Myocyte (in vitro differentiated cells): ENCODE measurements around the gene BPGM. TPM values are rescaled to one million over a fixed set of nuclear protein-coding genes. Genes with fewer than 3 reads are reported as not detected.
A peak's percentile ranks its signal among the peaks of the same experiment; 100 is the strongest.

Experiments
- DNase-seq: peaks from one replicate; pipeline ENCODE4 v3.0.0-alpha.2; 2012; ENCODE audit warnings: low read depth
- polyA plus RNA-seq: library from polyadenylated mRNA; unstranded; fragments of >200 nt; gene quantifications from one replicate; pipeline ENCODE4 v1.2.1, GENCODE V29; 2012; ENCODE audit warnings: missing spikeins
- total RNA-seq: library from RNA; depleted of rRNA; stranded (reverse); fragments of >200 nt; gene quantifications from 2 replicates; pipeline ENCODE4 v1.2.3, GENCODE V29; 2014

The BPGM gene
- total RNA-seq = 34.0 and 45.0 TPM in 2 replicates
- polyA plus RNA-seq = 43.4 TPM

DNA sequence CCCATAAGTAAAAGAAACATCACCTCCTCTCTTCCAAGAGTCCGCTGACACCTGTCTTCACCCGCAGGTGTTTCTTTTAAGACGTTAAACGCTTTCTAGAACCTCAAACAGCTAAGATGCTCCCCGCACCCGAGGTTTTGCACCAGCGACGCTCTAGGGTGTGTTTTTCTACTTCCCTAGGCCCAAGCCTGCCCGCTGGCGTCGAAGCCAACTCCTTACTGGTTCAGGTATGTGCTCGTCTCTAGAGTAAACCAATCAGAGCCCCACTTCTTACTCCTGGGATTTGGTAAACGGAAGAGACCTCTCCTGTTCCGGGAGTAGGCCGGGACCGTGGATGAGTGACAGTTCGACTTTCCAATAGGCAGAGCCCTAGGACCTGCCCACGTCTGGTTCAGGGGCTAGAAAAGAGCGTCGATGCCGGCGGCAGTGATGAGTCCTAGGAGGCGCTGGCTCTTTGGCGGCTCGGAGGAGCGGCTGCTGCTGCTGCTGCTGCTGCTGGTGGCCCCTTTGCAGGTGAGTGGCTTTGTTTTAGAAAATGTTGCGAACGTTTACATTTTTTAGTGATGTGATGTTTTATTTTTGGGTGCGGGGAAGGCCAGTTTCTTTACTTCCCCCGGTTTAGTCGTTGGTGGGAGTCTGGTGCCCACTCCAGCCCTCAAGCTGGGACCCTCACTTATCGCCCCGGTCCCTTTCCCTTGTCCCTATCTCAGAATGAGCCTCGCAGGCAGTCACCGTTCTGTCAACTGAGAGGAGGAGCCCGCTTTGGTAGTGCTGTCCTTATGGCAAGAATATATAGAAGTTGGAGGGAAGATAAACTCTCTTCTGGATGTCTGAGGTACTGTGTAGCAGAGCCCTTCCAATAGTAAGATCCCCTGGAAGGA is at the start of gene BPGM:
BPGM (plus strand) TSS at position 429 of the 881 bp plus-strand sequence. CDS start 14,655 bp downstream, outside the sequence.
- peak; percentile 100 for DNase-seq

DNA sequence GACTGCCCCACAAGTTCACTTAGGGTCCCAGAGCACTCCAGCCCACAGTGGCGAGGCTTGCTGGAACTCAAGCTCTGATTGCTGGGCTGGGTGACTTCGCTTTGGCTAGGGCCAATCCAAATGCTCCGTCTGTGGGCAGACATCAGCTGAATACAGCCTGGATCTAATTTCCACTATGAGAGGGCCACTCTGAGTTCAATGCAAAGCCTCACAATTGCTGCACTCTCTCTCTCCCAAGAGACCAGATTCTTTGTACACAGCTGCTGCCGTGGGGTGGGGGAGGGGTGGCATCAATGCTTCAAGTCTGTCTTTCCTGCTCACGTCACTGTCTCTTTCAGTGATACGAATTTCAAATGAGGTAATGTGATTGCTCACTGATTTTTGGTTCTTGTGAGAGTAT is 47.3 kb upstream of the BPGM start:
- DNase-seq = peak; percentile 55

DNA sequence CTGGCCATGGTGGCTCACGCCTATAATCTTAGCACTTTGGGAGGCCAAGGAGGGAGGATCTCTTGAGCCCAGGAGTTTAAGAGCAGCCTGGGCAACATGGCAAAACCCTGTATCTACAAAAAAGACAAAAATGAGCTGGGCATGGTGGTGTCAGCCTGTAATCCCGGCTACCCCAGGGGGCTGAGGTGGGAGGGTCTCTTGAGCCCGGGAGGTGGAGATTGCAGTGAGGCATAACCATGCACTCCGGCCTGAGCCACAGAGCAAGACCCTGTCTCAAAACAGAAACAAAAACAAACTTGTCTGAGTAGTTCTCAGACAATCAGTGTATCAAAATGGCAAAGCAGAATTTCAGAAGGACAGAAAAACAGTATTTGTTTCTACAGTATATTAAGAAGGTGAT is 45.2 kb upstream of the BPGM start:
- no peak for DNase-seq

DNA sequence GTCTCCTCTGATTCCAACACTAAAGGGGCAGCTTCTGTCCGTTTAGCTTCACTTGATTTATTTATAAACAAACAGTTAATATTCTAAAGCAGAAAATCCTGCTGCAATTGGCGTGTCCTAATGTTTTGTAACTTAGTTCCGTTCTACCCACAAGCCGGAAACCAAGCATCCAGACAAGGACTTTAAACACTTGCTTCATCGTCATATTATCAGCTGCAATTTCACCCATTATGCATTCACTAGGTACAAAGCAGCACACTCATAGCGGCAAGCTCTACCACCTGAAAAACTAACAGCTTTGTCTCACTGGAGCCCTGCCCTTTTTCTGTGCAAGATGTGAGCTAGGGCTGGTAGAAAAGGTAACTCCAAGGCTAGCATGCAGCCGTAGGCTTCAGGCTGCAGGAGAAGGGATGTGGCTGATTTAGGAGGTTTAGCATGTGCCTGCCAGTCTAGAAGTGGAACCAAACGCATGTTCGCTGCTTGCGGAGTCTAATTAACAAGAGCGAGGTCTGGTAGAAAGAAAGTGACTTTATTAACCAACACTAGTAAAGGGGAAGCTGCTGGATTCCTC is 43.7 kb upstream of the BPGM start:
- DNase-seq = peak; percentile 55

DNA sequence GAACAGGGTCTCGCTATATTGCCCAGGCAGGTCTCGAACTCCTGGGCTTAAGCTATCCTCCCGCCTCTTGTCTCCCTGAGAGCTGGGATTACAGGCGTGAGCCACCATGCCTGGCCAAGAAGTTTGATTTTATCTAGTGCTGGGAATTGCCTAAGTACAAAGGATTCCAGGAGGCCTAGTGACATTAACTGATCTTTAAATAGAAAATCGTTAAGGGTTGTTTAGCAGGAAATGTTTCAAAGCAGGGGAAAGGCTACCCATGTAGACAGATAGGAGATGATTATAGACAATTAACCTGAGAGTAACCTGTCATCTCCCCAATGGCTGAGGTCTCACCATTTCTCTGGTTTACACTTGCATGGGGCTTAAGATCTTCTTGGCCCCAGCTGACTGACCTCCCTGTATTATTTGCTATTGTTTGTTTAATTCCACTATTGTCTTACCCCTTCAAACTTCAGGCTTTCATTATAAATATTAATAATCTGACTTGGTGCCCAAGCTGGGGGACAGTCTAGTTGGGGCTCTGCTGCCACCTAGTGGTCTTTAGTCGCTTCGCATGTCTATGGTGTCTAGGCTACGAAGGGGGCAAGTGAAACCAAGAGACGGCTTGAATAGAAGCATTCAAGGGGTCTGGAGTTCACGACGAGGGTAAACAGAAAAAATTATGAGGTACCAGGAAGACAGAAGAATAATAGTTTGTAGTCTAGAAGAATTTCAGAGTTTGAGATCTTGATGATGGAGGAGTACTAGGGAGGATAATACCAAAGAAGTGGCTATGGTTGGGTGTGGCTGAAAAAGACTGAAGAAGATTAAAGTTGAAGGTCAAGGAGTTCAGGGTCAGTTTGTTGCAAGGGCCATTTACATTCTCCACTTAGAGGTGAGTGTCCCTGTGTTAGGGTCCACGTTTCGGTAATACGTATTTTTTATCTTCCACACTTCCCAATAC is 40.4 kb upstream of the BPGM start:
- DNase-seq = peak; percentile 85

DNA sequence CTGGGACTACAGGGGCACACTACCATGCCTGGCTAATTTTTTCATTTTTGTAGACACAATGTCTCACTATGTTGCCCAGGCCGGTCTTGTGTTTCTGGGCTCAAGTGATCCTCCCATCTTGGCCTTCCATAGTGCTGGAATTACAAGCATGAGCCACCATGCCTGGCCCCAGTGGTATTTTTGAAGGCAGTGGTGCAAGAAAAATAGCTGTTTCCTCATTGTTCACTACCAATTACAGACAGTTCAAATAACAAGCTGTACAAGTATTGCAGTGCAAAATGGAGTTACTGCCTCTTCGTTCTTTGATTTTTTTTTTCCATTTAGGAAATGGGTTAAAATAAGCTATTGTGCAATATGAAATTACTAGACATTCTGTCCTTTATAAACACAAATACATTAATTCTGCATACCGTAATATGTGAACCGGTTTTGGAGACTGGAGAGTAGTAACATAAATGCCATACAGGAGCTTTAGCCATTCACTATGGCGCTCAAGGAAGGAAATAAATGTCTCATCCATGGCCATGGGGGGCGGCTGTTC is 35.0 kb upstream of the BPGM start:
- DNase-seq = no peak

DNA sequence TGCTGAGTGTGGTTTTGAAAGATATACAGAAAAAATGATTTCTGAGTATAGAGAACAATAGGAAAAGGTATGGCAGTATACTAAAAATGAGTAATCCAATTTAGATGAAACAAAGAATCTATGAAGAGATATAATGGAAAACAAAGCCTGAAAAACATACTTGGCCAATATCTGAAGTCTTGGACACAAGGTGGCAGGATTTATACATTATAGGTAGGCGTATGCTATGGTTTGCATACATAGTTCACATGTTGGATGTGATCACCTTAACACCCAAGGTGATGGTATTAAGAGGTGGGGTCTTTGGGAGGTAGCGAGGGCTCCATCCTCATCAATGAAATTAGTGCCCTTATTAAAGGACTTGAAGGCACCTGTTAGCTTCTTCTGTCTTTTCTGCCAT is 34.5 kb upstream of the BPGM start:
- no peak for DNase-seq

DNA sequence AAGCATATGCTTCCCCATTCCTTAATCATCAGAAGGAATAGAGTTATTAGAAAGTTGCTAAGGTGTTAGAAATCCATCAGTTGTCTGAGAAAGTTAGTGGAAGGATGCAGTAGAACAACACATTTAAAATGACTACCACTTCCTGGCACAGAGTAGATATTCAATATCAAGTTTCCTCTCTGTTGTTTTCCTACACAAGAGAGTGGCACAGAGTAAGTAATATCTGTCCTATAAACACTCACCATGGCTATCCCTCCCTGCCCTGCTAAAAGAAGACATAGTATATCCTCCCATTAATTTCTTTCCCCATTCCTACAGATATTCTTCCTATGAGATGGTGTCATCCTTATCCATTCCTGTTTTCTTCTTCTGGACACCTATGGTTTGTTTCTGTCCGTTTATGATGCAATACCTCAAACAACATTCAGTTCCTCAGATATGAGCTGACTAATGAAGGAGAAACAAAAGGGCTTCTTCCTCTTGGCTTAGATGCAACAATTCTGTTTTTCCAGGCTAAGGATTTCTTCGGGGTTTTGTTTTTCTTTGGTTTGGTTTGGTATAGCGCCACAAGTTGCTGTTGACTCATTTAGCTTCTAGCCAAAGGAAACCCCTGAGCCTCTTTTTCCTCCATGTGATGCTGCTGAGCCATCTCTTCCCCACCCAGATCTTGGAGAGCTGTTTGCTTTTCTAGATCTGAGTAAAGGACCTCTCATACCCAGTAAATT is 32.9 kb upstream of the BPGM start:
- DNase-seq = peak; percentile 85

DNA sequence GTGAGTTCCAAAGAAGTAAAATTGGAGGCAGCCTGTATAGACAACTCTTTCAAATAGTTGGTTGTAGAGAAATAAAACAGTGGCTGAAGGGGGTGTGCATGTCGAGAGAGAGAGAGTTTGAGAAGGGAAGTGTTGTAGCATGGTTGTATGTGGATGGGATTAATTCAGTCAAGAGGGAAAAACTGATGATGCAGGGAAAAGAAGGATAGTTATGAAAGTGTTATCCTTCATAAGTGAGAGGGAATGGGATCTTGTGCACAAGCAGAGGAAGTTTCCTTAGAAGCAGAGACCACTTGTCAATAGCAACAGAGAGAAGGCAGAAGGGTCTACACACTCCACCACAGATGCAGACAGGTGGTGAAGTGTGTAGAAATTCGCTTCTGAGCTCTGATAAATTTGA is 30.0 kb upstream of the BPGM start:
- no peak for DNase-seq

DNA sequence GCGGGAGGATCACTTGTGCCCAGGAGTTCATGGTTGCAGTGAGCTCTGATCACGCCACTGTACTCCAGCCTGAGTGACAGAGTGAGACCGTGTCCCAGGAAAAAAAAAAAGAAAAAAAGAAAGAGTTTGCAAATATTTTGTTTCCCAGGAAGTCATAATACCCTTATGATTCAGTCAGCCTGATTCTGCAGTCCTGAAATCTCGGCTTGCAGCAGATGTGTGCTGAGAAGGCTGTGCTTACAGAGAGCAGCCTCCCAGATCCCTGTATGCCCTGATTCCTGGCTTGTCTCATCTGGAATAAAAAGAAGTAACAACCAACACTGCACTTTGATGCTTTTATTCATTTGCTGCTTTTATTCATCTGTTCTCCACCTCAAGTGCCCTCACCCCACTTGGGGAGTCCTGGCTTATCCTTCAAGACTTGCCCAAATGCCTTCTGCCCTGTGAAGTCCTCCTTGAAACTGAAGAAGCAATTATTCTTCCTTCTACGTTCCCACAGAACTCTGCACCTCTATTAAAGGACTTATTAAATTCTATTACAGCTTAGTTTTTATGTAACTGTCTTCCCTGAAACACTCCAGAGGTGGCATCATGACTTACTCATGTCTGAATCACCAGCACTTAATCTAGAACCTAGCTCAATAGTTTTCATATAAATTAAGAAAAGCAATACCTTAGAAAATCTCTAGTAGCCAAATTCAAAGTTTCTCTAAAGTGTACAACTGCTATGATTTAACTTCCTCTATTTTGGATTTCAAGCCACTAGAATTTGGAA is 27.7 kb upstream of the BPGM start:
- peak; percentile 76 for DNase-seq

DNA sequence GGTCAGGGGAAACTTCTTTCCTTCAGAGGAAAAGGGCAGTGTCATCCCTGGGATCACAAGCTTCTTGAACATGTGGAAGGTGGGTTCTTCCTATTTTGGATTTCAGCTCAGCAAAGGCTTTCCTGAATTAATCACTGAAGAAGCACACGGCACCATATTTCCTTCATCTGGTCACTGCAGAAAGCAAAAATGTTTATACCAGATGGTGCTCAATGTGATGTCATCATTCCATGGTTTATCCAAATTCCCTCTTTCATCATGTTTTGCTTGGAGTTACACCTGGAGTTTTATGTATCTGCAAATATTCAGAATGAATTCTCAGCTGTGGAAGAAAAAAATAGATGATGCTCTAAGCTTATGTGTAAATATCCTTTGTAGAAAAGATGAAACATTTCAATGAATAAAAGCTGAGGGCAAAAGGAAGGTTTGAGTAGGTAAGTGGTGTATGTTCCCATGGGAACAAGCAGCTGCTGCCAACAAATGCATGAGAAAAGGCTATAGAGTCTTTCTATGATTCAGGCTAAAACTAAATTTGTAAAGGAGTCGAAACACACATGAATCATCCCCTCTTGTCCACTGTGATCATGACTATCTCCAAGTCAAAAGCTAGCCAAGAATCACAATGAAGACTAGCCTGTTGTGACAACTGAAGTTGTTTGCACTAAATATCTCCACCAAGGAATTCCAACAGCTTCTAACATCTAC is 26.9 kb upstream of the BPGM start:
- DNase-seq = peak; percentile 75

DNA sequence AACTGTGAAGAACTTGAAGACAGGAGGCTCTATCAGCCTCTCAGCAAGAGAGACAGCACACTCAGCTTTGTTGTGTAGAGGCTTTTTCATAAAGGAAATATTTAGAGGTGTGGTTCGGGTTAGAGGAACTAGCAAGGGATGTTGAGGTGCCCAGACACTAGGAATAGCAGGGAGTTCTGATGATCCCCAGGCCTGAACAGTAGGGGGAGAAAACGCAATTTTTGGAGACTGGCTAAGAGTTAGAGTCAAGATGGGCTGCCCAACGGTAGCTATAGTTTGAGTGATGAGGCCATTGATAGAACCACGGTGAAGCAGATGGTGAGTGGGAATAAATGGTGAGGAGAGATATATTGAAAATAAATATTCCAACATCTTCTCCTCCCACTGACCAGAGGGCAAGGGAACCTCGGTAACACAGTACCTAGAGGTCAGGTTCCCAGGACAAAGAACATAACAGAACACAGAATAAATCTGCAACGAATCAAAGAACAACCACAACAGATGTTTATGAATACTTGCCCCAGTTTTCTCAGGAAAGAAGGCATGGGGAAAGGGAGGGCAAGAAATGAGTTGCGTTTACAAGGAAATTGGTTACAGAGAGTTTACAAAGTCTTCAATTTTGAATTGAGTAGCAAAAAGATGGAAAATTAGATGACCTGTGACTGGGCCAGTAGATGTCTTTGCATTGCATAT is 24.2 kb upstream of the BPGM start:
- no peak for DNase-seq

DNA sequence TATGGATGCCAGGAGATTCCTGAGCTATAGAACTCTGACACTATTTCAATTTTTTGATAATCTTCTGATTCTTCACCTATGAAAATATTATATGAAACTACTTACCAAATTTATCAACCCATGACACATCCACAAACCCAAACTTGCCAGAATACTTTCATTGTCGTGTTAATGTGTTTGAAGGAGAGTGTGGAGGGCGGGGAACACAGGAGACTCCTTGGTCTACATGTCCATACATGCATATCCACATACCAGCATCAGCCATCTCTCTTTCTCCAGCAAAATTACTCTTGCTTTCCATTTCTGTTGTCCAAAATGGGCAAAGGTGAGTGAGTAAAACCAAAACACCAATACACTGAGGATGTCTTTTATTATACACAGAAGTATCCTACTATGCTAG is 23.5 kb upstream of the BPGM start:
- no peak for DNase-seq

DNA sequence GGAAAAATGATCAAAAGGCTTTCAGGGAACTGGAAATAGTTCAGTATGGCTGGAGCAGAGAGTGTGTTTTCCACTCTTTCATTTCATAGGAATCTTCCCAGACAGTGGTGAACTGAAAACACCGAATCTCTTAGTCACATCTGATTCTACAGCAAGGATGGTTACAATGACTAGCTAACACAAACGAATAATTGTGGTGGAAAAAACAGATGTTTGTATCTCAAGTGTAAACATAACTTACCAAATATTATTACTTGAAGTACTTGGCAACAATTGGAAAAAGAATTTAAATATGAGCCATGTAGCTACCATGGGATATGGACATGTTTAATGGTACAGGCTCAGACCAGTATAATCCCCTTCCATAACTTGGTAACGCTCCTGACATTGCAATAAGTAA is 21.1 kb upstream of the BPGM start:
- DNase-seq = peak; percentile 73

DNA sequence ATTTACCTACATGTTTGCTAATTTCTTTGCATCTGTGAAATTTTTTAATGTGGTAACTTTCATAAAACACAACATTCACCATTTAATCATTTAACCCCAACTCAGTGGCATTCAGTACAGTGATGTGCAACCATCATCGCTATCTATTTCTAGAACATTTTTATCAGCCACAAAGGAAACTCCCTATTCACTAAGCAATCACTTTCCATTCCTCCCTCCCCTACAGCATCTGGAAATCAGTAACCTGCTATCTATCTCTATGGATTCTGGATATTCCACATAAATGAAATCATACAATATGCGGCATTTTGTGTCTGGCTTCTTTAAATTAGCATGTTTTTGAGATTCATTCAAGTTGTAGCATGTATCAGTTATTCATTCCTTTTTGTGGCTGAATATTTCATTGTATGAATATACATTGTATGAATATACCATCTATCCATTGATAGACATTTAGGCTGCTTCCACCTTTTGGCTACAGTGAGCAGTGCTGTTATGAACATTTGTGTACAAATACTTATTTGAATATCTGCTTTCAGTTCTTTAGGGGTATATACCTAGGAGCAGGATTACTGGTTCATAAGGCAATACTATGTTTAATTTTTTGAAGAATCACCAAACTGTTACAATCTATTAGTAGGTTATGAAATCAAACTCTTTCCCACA is 19.4 kb upstream of the BPGM start:
- DNase-seq = no peak

DNA sequence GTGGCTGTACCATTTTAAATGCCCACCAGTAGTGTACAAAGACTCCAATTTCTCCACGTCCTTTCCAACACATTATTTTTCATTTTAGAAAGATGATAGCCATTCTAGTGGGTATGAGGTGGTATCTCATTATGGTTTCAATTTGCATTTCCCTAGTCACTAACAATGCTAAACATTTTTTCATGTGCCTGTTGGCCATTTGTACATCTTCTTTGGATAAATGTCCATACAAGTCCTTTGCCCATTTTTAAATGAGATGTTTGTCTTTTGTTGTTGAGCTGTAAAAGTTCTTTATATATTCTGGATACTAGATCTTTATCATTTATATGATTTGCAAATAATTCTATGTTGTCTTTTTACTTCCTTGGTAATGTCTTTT is 18.9 kb upstream of the BPGM start:
- no peak for DNase-seq

DNA sequence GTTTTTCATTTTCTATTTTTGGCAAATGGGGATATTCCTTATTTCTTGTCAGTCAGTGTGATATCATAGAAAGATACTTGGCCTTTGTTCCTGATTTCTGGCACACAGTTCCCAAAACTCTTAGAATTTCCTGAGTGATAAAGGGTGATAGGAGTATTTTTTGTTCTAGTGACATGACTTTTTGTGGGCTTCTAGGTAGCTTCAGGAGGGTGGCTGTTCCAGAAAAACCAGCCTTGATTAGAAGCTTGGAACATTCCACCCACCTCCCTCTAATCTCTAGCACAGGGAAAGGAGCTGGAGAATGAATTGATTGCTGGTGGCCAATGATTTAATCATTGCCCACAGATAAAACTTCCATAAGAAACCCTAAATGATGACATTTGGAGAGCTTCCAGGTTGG is 17.2 kb upstream of the BPGM start:
- no peak for DNase-seq

DNA sequence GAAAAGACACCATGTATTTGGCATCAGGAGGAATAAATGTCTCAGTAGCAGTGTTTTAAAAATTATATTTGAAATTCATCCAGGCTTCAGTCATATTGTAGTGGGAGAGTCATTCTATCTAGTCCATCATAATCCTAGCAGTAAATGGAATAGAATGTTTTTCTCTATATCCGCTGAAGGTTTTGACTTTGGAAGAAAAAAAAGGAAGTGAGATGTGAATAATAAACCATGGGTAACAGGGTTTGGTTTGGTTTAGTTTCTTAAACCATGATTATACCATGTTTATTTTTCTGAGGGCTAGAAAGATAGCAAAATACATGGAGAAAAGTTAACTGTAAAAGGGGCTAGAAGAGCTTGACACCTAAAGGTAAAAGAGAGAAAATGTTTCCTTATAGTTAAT is 16.4 kb upstream of the BPGM start:
- DNase-seq = no peak
